ENCODE results near the gene UBAP2L.

DNA sequence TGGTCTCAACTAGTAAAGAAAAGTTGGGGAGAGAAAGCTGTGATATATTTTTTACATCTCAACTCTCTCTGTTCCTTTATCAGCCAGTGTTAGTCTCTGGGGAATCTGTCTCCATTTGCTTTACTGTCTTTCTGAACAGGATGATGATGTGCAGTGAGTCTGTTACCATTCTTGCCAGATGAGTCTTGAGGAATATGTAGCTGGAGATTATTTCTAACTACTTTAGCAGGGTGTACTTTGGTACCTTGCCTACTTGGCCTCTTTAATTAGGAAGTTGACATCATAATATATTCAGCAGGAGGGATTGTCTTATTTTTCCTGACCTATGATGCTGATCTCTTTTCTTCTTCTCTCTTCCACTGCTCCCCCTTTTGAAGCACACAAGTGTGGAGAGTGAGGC lies 35.9 kb downstream of the UBAP2L start:
- TF ChIP-seq POLR2A (IDR thresholded peaks at IDR 0.05; ENCODE audit: low read depth, low read length), result no peak
- TF ChIP-seq SREBF2 (IDR thresholded peaks at IDR 0.05; ENCODE audit: low read length), result no peak
- no peak for TF ChIP-seq ZNF384 (IDR thresholded peaks at IDR 0.05; ENCODE audit: borderline replicate concordance, low read depth, low read length)
- TF ChIP-seq POLR2AphosphoS5 (IDR thresholded peaks at IDR 0.05; ENCODE audit: low read length), result no peak
- TF ChIP-seq, protein P1, sequence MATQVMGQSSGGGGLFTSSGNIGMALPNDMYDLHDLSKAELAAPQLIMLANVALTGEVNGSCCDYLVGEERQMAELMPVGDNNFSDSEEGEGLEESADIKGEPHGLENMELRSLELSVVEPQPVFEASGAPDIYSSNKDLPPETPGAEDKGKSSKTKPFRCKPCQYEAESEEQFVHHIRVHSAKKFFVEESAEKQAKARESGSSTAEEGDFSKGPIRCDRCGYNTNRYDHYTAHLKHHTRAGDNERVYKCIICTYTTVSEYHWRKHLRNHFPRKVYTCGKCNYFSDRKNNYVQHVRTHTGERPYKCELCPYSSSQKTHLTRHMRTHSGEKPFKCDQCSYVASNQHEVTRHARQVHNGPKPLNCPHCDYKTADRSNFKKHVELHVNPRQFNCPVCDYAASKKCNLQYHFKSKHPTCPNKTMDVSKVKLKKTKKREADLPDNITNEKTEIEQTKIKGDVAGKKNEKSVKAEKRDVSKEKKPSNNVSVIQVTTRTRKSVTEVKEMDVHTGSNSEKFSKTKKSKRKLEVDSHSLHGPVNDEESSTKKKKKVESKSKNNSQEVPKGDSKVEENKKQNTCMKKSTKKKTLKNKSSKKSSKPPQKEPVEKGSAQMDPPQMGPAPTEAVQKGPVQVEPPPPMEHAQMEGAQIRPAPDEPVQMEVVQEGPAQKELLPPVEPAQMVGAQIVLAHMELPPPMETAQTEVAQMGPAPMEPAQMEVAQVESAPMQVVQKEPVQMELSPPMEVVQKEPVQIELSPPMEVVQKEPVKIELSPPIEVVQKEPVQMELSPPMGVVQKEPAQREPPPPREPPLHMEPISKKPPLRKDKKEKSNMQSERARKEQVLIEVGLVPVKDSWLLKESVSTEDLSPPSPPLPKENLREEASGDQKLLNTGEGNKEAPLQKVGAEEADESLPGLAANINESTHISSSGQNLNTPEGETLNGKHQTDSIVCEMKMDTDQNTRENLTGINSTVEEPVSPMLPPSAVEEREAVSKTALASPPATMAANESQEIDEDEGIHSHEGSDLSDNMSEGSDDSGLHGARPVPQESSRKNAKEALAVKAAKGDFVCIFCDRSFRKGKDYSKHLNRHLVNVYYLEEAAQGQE (IDR thresholded peaks at IDR 0.05; ENCODE audit: low read depth, low read length), result no peak
- TF ChIP-seq, protein P2, sequence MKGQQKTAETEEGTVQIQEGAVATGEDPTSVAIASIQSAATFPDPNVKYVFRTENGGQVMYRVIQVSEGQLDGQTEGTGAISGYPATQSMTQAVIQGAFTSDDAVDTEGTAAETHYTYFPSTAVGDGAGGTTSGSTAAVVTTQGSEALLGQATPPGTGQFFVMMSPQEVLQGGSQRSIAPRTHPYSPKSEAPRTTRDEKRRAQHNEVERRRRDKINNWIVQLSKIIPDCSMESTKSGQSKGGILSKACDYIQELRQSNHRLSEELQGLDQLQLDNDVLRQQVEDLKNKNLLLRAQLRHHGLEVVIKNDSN (IDR thresholded peaks at IDR 0.05; ENCODE audit: borderline replicate concordance, extremely low read length, insufficient read depth, low read depth, low read length), result no peak
- TF ChIP-seq NRF1 (conservative IDR thresholded peaks at IDR 0.05; ENCODE audit: low read depth, low read length), result no peak
- TF ChIP-seq, protein P3, sequence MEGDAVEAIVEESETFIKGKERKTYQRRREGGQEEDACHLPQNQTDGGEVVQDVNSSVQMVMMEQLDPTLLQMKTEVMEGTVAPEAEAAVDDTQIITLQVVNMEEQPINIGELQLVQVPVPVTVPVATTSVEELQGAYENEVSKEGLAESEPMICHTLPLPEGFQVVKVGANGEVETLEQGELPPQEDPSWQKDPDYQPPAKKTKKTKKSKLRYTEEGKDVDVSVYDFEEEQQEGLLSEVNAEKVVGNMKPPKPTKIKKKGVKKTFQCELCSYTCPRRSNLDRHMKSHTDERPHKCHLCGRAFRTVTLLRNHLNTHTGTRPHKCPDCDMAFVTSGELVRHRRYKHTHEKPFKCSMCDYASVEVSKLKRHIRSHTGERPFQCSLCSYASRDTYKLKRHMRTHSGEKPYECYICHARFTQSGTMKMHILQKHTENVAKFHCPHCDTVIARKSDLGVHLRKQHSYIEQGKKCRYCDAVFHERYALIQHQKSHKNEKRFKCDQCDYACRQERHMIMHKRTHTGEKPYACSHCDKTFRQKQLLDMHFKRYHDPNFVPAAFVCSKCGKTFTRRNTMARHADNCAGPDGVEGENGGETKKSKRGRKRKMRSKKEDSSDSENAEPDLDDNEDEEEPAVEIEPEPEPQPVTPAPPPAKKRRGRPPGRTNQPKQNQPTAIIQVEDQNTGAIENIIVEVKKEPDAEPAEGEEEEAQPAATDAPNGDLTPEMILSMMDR (IDR thresholded peaks at IDR 0.05 in 2 of 3, conservative IDR thresholded peaks at IDR 0.05 in 1 of 3; ENCODE audit: control insufficient read depth in 2 of 3, extremely low read depth in 1 of 3, insufficient read depth in 1 of 3, low read depth in 3 of 3, low read length in 3 of 3), result no peak
- TF ChIP-seq, protein P4, sequence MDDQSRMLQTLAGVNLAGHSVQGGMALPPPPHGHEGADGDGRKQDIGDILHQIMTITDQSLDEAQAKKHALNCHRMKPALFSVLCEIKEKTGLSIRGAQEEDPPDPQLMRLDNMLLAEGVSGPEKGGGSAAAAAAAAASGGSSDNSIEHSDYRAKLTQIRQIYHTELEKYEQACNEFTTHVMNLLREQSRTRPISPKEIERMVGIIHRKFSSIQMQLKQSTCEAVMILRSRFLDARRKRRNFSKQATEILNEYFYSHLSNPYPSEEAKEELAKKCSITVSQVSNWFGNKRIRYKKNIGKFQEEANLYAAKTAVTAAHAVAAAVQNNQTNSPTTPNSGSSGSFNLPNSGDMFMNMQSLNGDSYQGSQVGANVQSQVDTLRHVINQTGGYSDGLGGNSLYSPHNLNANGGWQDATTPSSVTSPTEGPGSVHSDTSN (IDR thresholded peaks at IDR 0.05; ENCODE audit: insufficient replicate concordance, low read depth, low read length), result no peak
